Body of pancreas (tissue), 4 donors: ENCODE measurements around the gene CGN. TPM values are rescaled to one million over a fixed set of nuclear protein-coding genes. Genes with fewer than 3 reads are reported as not detected.
A peak's percentile ranks its signal among the peaks of the same experiment; 100 is the strongest.

ENCODE experiments used
- ATAC-seq: fragments of 150-250 bp; one replicate; pipeline ENCODE4 v1.9.1; 2016
- DNase-seq, 4 donors: peaks; one replicate each; pipeline ENCODE4 v3.0.0-alpha.2; 2019
- H3K27ac ChIP-seq, 4 donors: fragments of 200-600 bp; sonication (generic); 1 replicate in 3 of 4; 2 replicates in 1 of 4; pipeline versions ENCODE4 v1.5.1 to v1.6.1; 2016 to 2019; ENCODE audit warnings: mild to moderate bottlenecking in 1 of 4, mixed read lengths in 1 of 4, moderate library complexity in 1 of 4
- H3K27me3 ChIP-seq, 2 donors: fragments of 200-600 bp; sonication (generic); one replicate each; pipeline ENCODE4 v1.6.0; 2016; ENCODE audit warnings: mild to moderate bottlenecking in 1 of 2
- H3K36me3 ChIP-seq, 2 donors: fragments of 200-600 bp; sonication (generic); replicated peaks in 1 of 2; 2 replicates each; pipeline ENCODE4 v1.5.1; 2016; ENCODE audit warnings: low read depth in 2 of 2; ENCODE audit not compliant: insufficient read depth in 1 of 2
- H3K4me1 ChIP-seq: fragments of 200-600 bp; sonication (generic); one replicate; pipeline ENCODE4 v1.6.0; 2016
- H3K4me3 ChIP-seq, 2 donors: fragments of 200-600 bp; sonication (generic); 1 replicate in 1 of 2; 2 replicates in 1 of 2; pipeline ENCODE4 v1.5.1; 2016 to 2019
- H3K9me3 ChIP-seq, 3 donors: fragments of 200-600 bp; sonication (generic); 1 replicate in 2 of 3; 2 replicates in 1 of 3; pipeline ENCODE4 v1.5.1; 2016
- CTCF ChIP-seq, 7 experiments: fragments of 450-650 bp in 4 of 7; fragments of 200-600 bp in 3 of 7; sonication (generic) in 3 of 7; IDR thresholded peaks; one replicate each; pipeline ENCODE4 v1.5.1; 2016 to 2019; ENCODE audit warnings: antibody characterized with exemption in 7 of 7
- POLR2A ChIP-seq, 3 donors: fragments of 450-650 bp; IDR thresholded peaks; one replicate each; pipeline ENCODE4 v1.6.1; 2016; ENCODE audit warnings: antibody characterized with exemption in 3 of 3, mild to moderate bottlenecking in 2 of 3
- WGBS, 2 donors: methylation state at CpG; one replicate each; pipeline ENCODE4 v1.1.5; 2017; 5-methylcytosine and 5-hydroxymethylcytosine counted together
- intact Hi-C: fragments of 100-400 bp; cut with DNase I; formaldehyde crosslinking; loops from one replicate; pipeline ENCODE4 v1.15.1; 2023
- total RNA-seq, 2 donors: library from RNA; depleted of rRNA; stranded (reverse); fragments of >200 nt; gene quantifications; one replicate each; pipeline ENCODE4 v1.1.0, GENCODE V29; 2016

CGN gene
- total RNA-seq, 2 donors from 2014 or later = 31.0 to 42.8 TPM

DNA sequence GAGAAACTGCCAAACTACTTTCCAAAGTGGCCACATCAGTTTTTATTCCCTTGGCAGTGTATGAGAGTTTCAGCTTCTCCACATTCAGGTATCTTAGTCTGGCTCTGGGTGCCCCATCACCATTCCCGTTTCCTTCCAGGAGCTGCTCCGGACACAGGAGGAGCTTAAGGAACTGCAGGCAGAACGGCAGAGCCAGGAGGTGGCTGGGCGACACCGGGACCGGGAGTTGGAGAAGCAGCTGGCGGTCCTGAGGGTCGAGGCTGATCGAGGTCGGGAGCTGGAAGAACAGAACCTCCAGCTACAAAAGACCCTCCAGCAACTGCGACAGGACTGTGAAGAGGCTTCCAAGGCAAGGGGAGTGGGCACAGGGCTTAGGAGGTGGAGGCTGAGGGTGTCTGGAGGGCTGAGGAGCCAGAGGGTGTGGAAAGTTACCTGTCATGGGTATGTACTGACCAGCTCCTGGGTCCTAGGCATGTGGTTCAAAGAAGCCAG is 18.1 kb downstream of the CGN start:
- no peak overlapping the region for H3K27ac ChIP-seq
- DNase-seq (no peak), ATAC-seq (no peak)
- H3K4me3 ChIP-seq = no peak overlapping the region
- peaks cover 23 to 38% of the 10 kb centered on the region in 2 donors for H3K36me3 ChIP-seq
- H3K9me3 ChIP-seq = no peaks in the 10 kb centered on the region
- intact Hi-C loops = no loop called here
- no peaks in the 10 kb centered on the region for H3K4me1 ChIP-seq
- TF ChIP-seq CTCF (IDR thresholded peaks at IDR 0.05) = no peak
- no peak for TF ChIP-seq POLR2A (IDR thresholded peaks at IDR 0.05)
- WGBS, 2 donors = 86 to 92% methylated on average over 11 of the region's 11 CpGs
- H3K27me3 ChIP-seq = no peaks in the 10 kb centered on the region

- H3K4me3 ChIP-seq = no peak overlapping the region
- H3K36me3 ChIP-seq = peaks cover 22 to 33% of the 10 kb centered on the region in 2 donors
- H3K9me3 ChIP-seq = no peaks in the 10 kb centered on the region
- H3K4me1 ChIP-seq = no peaks in the 10 kb centered on the region
- H3K27me3 ChIP-seq = no peaks in the 10 kb centered on the region
- DNase-seq (no peak), ATAC-seq (no peak)
- TF ChIP-seq POLR2A (IDR thresholded peaks at IDR 0.05) (no peak), CTCF (IDR thresholded peaks at IDR 0.05) (no peak)
- whole genome bisulfite sequencing, 2 donors = 93 to 94% methylated on average over 15 to 17 of the region's 18 CpGs
- intact Hi-C loops = no loop called here
- H3K27ac ChIP-seq = no peak overlapping the region
These were observed 18.6 kb downstream of the CGN start for GRCh38 chr1:151529781-151530180.

GRCh38 chr1:151530461-151530860 is 19.3 kb downstream of the CGN start:
- DNase-seq (no peak), ATAC-seq (no peak)
- no peak overlapping the region for H3K4me3 ChIP-seq
- H3K4me1 ChIP-seq = no peaks in the 10 kb centered on the region
- no peak overlapping the region for H3K27ac ChIP-seq
- 80 to 88% methylated on average over 11 of the region's 11 CpGs for WGBS, 2 donors
- peaks cover 29 to 33% of the 10 kb centered on the region in 2 donors for H3K36me3 ChIP-seq
- intact Hi-C loops = no loop called here
- H3K9me3 ChIP-seq = no peaks in the 10 kb centered on the region
- no peak for TF ChIP-seq POLR2A (IDR thresholded peaks at IDR 0.05)
- no peaks in the 10 kb centered on the region for H3K27me3 ChIP-seq

GRCh38 chr1:151533870-151534269 is 22.7 kb downstream of the CGN start:
- DNase-seq (no peak), ATAC-seq (no peak)
- H3K9me3 ChIP-seq = no peaks in the 10 kb centered on the region
- peaks cover under 1% of the 10 kb centered on the region for H3K4me1 ChIP-seq
- TF ChIP-seq POLR2A (IDR thresholded peaks at IDR 0.05) = no peak
- TF ChIP-seq CTCF (IDR thresholded peaks at IDR 0.05) = no peak
- 89 to 91% methylated on average over 10 of the region's 10 CpGs for WGBS, 2 donors
- no peak overlapping the region for H3K27ac ChIP-seq
- H3K4me3 ChIP-seq = no peak overlapping the region
- intact Hi-C loops = no loop called here
- peaks cover 18 to 45% of the 10 kb centered on the region in 2 donors for H3K36me3 ChIP-seq
- H3K27me3 ChIP-seq = no peaks in the 10 kb centered on the region

DNA sequence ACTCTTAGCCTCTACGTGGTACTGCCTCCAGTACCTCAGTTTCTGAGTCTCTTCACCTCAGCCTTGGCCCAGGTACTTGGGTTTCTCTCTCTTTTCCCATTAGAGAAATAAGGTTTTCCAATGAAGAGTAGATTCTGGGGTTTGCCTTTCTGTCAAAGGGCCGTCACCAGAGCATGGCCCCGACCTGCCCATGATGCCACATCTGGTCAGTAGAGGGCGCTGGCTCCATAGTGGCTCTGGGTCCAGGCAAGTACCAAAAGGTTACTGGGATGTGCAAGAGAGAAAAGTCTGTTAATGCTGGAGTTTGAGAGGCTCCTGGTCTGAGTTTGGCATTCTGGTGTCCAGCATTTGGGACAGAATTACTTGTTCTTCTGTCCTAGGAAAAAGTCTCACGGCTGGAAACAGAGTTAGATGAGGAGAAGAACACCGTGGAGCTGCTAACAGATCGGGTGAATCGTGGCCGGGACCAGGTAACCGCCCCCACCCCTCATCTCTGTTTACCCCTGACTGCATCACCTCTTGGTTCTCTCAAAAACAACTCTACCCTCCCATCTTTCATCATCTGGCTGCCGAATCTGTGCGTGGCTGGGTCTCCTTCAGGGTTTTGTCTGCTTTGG is 23.6 kb downstream of the CGN start:
- Histone ChIP-seq H3K27ac (no peak overlapping the region), H3K4me1 (peaks cover 9% of the 10 kb centered on the region), H3K36me3 (peaks cover 17 to 40% of the 10 kb centered on the region in 2 donors), H3K4me3 (no peak overlapping the region), H3K27me3 (no peaks in the 10 kb centered on the region), H3K9me3 (no peaks in the 10 kb centered on the region)
- peak; percentile 63 to 84 (median 74) for TF ChIP-seq CTCF (IDR thresholded peaks at IDR 0.05)
- no peak for TF ChIP-seq POLR2A (IDR thresholded peaks at IDR 0.05)
- DNase-seq (peak; percentile 72 to 83 (median 76)), ATAC-seq (peak; percentile 62)
- 63 to 68% methylated on average over 12 of the region's 12 CpGs for WGBS, 2 donors
- intact Hi-C loops = no loop called here
